Stomach (tissue), 4 donors: Measurements from ENCODE around the gene B4GALNT3.

ENCODE experiments used
- POLR2AphosphoS5 ChIP-seq, 3 donors: sonication (generic); formaldehyde crosslinking; IDR thresholded peaks; one replicate each; pipeline ENCODE4 v1.6.1; 2016; ENCODE audit warnings: antibody characterized with exemption in 3 of 3
- TF ChIP-seq, protein P1 (sequence below), 7 experiments: fragments of 450-650 bp in 4 of 7; fragments of 200-600 bp in 3 of 7; sonication (generic) in 3 of 7; IDR thresholded peaks; one replicate each; pipeline ENCODE4 v1.5.1; 2016 to 2019; ENCODE audit warnings: antibody characterized with exemption in 7 of 7, control low read depth in 2 of 7, mild to moderate bottlenecking in 1 of 7

DNA sequence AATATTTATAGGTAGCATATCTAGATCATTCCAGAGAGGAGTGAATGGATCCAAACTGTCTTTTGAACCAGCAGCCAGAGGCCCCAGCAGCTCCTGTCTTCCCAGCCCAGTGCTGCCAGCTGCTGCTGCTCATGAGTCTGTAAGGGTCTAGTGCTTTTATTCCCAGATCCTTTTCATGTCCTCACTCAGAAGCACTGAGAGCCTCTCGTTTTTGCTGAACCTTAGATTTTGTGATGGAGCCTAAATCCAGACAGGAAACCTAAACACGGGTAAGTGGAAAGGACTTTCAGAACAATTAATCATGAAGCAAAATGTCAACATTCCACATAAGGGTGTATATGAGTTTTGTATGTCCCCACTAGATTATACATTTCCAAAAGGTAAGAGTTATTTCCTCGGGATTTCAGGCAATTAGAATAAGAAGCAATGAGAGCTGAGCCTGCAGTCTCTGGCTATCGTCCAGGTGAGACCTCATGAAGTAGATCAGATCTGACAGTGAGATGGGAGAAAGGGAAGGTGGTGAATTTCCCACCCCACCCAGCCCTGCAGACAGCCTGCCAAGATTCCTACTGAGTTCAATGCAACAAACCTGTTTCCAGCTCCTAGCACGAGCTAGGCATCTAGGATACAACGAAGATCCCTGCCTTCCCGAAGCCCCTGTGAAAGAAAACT, 119.1 kb downstream of the B4GALNT3 start:
- TF ChIP-seq, protein P1, sequence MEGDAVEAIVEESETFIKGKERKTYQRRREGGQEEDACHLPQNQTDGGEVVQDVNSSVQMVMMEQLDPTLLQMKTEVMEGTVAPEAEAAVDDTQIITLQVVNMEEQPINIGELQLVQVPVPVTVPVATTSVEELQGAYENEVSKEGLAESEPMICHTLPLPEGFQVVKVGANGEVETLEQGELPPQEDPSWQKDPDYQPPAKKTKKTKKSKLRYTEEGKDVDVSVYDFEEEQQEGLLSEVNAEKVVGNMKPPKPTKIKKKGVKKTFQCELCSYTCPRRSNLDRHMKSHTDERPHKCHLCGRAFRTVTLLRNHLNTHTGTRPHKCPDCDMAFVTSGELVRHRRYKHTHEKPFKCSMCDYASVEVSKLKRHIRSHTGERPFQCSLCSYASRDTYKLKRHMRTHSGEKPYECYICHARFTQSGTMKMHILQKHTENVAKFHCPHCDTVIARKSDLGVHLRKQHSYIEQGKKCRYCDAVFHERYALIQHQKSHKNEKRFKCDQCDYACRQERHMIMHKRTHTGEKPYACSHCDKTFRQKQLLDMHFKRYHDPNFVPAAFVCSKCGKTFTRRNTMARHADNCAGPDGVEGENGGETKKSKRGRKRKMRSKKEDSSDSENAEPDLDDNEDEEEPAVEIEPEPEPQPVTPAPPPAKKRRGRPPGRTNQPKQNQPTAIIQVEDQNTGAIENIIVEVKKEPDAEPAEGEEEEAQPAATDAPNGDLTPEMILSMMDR (IDR thresholded peaks at IDR 0.05): no peak
- no peak for TF ChIP-seq POLR2AphosphoS5 (IDR thresholded peaks at IDR 0.05)
